DOHH2 (cell line): ENCODE measurements around the gene NAPG.

ENCODE experiments used
- H3F3A ChIP-seq: fragments of 200-600 bp; sonication (generic), shearing (Covaris generic); 2 replicates; pipeline ENCODE4 v1.6.0; 2016; ENCODE audit warnings: antibody characterized with exemption, mild to moderate bottlenecking; ENCODE audit not compliant: control insufficient read depth, insufficient read depth
- H3K27ac ChIP-seq: fragments of 200-600 bp; sonication (generic); 2 replicates; pipeline ENCODE4 v1.5.1; 2014; ENCODE audit warnings: low read depth, mild to moderate bottlenecking, low read length, moderate library complexity
- H3K27me3 ChIP-seq: fragments of 200-600 bp; sonication (generic); 2 replicates; pipeline ENCODE4 v1.6.1; 2014; ENCODE audit warnings: mild to moderate bottlenecking, low read length, mixed read lengths; ENCODE audit not compliant: control insufficient read depth
- H3K36me3 ChIP-seq: fragments of 200-600 bp; sonication (generic); 2 replicates; pipeline ENCODE4 v1.6.1; 2014; ENCODE audit warnings: mild to moderate bottlenecking, low read length, moderate library complexity, mixed read lengths; ENCODE audit not compliant: control insufficient read depth
- H3K4me1 ChIP-seq: fragments of 200-600 bp; sonication (generic); 2 replicates; pipeline ENCODE4 v1.6.1; 2014; ENCODE audit warnings: mild to moderate bottlenecking, low read length, mixed read lengths; ENCODE audit not compliant: control insufficient read depth
- H3K4me2 ChIP-seq: fragments of 200-600 bp; sonication (generic); 2 replicates; pipeline ENCODE4 v1.6.0; 2014; ENCODE audit warnings: mild to moderate bottlenecking, low read length, moderate library complexity
- H3K4me3 ChIP-seq: fragments of 200-600 bp; sonication (generic); 2 replicates; pipeline ENCODE4 v1.5.1; 2014; ENCODE audit warnings: mild to moderate bottlenecking, low read length, mixed read lengths
- H3K79me2 ChIP-seq: fragments of 200-600 bp; sonication (generic); 2 replicates; pipeline ENCODE4 v1.6.1; 2014; ENCODE audit warnings: mild to moderate bottlenecking, low read length, mixed read lengths; ENCODE audit not compliant: control insufficient read depth
- H3K9me2 ChIP-seq: fragments of 200-600 bp; sonication (generic); replicated peaks from 2 replicates; pipeline ENCODE4 v1.6.1; 2014; ENCODE audit warnings: mild to moderate bottlenecking, low read length, mixed read lengths; ENCODE audit not compliant: control insufficient read depth
- H3K9me3 ChIP-seq: fragments of 200-600 bp; sonication (generic); 2 replicates; pipeline ENCODE4 v1.6.1; 2014; ENCODE audit warnings: antibody characterized with exemption, low read length, mixed read lengths; ENCODE audit not compliant: control insufficient read depth, insufficient read depth
- H4K20me1 ChIP-seq: fragments of 200-600 bp; sonication (generic); 2 replicates; pipeline ENCODE4 v1.6.0; 2014; ENCODE audit warnings: low read depth, mild to moderate bottlenecking, antibody characterized with exemption, low read length, moderate library complexity; ENCODE audit not compliant: control insufficient read depth, insufficient read depth
- CTCF ChIP-seq: fragments of 200-600 bp; sonication (generic); IDR thresholded peaks from one replicate; pipeline ENCODE4 v1.5.1; 2014; ENCODE audit warnings: antibody characterized with exemption, mild to moderate bottlenecking, low read depth, low read length; ENCODE audit not compliant: poor library complexity, severe bottlenecking
- EZH2phosphoT487 ChIP-seq: fragments of 200-600 bp; sonication (generic); IDR thresholded peaks from 2 replicates; pipeline ENCODE4 v1.6.1; 2017; ENCODE audit warnings: borderline replicate concordance, mild to moderate bottlenecking, antibody characterized with exemption, low read length, moderate library complexity, mixed read lengths

The NAPG gene

DNA sequence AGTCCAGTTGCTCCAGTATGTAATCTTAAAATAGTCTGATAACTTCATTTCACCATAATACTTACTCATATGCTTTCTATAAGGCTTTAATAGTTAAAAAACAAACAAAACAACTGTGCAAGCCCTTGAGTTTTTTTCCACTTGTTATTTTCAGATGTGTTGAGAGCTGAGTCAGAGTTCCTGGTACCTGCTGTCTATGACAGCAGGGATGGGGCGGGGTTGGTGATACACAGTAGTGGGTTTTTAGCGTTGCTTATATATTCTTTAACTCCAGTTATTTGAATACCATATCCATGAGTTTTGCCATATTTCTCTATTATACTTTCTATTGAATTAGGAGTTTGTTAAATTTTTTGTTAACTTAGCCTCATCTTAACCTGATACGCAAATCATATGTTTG is 5.0 kb downstream of the NAPG start:
- no peak for TF ChIP-seq CTCF
- no peak for TF ChIP-seq EZH2phosphoT487
- Histone ChIP-seq H3K27ac (no peak overlapping the region), H3K27me3 (no peaks in the 10 kb centered on the region), H3K4me2 (no peak overlapping the region), H4K20me1 (peaks cover 31% of the 10 kb centered on the region), H3K9me3 (no peaks in the 10 kb centered on the region), H3K4me1 (peaks cover 19% of the 10 kb centered on the region), H3K79me2 (peaks cover 86% of the 10 kb centered on the region), H3F3A (0 out of 2 replicates have a peak, but pooled peaks cover 2% of the 10 kb centered on the region), H3K9me2 (no peaks in the 10 kb centered on the region), H3K4me3 (no peak overlapping the region), H3K36me3 (peaks cover 45% of the 10 kb centered on the region)

GRCh38 chr18:10533111-10533510 is 7.3 kb downstream of the NAPG start:
- H3K9me3 ChIP-seq: no peaks in the 10 kb centered on the region
- H4K20me1 ChIP-seq: peaks cover 21% of the 10 kb centered on the region
- peaks cover 41% of the 10 kb centered on the region for H3K36me3 ChIP-seq
- peaks cover 80% of the 10 kb centered on the region for H3K79me2 ChIP-seq
- no peaks in the 10 kb centered on the region for H3K27me3 ChIP-seq
- H3K9me2 ChIP-seq: no peaks in the 10 kb centered on the region
- no peak overlapping the region for H3K4me2 ChIP-seq
- peaks cover 10% of the 10 kb centered on the region for H3K4me1 ChIP-seq
- H3K27ac ChIP-seq: no peak overlapping the region
- no peak overlapping the region for H3K4me3 ChIP-seq
- TF ChIP-seq CTCF (no peak), EZH2phosphoT487 (no peak)
- no peaks in the 10 kb centered on the region for H3F3A ChIP-seq

GRCh38 chr18:10536280-10536679 is 10.5 kb downstream of the NAPG start:
- Histone ChIP-seq H3K9me2 (no peaks in the 10 kb centered on the region), H3K27me3 (no peaks in the 10 kb centered on the region), H3K4me2 (no peak overlapping the region), H3K4me3 (no peak overlapping the region), H3K4me1 (no peaks in the 10 kb centered on the region), H3K27ac (no peak overlapping the region), H4K20me1 (no peaks in the 10 kb centered on the region), H3F3A (0 out of 2 replicates have a peak, but pooled peaks cover 2% of the 10 kb centered on the region), H3K79me2 (peaks cover 48% of the 10 kb centered on the region), H3K9me3 (no peaks in the 10 kb centered on the region), H3K36me3 (peaks cover 60% of the 10 kb centered on the region)
- no peak for TF ChIP-seq CTCF
- TF ChIP-seq EZH2phosphoT487: no peak
